Heart left ventricle (tissue), 13 donors: Measurements from ENCODE around the gene INPP4B.

Experiments
- CTCF ChIP-seq, 12 donors: fragments of 200-600 bp; sonication (generic) in 4 of 12; IDR thresholded peaks; one replicate each; pipeline versions ENCODE4 v1.5.0 to v1.8.0; 2018 to 2022; ENCODE audit warnings: antibody characterized with exemption in 12 of 12, mild to moderate bottlenecking in 5 of 12
- POLR2A ChIP-seq, 2 donors: fragments of 450-650 bp; IDR thresholded peaks; one replicate each; pipeline ENCODE4 v1.6.1; 2017; ENCODE audit warnings: antibody characterized with exemption in 2 of 2, mild to moderate bottlenecking in 2 of 2, moderate library complexity in 2 of 2
- donor health status: ischemic (EF 13 %, LVEDD 7.1; RV severe dilation, severe dysfunction).
- donor health status: DM: no; HTN: yes; CAD: no.
- donor health status: DM: no; HTN: no; CAD: no.
- donor health status: ischemic (EF 25% LVEDD 6.9; RV normal size, moderate dysfunction).
- donor health status: ischemic (EF 25% LVEDD 5.7; RV mildly dilated, moderate dysfunction).
- donor health status: ischemic (EF 35%, LVEDD 5.7; RV mildly dilated, moderate dysfunction).
- donor health status: nonischemic (EF 11% LVEDD 7.7; RV severe dilation, severe dysfunction).
- donor health status: DM: yes; HTN: yes; CAD: no.
- donor health status: PGD.
- donor health status: ischemic (EF 29% LVEDD 5.4; RV normal size, mild dysfunction).
- donor health status: nonischemic (EF 23%, LVEDD 6.1; RV moderate dilation, normal function).

- TF ChIP-seq CTCF (IDR thresholded peaks at IDR 0.05) (no peak), POLR2A (IDR thresholded peaks at IDR 0.05) (no peak)
Observed at GRCh38 chr4:142092941-142093340, 753.2 kb downstream of the INPP4B start.
